Renal cortex interstitium (tissue), 3 donors: ENCODE data around the gene SCN10A. TPM values are rescaled to one million over a fixed set of nuclear protein-coding genes. Genes with fewer than 3 reads are reported as not detected.

ENCODE experiments used
- polyA plus RNA-seq, 3 donors: library from polyadenylated mRNA; unstranded; fragments of 120-200 nt; gene quantifications; one replicate each; pipeline ENCODE4 v1.2.1, GENCODE V29; 2013; ENCODE audit not compliant: insufficient read length in 3 of 3

Gene SCN10A
- polyA plus RNA-seq, 3 donors, result not detected

Other genes with a start within 250 kb of the SCN10A start
- 1 to 10 TPM in 2 of 3 donors, under 1 TPM in 1; 0.82 to 1.2 (median 1.1) TPM for gene SCN5A, start 166.5 kb downstream of the SCN10A start, polyA plus RNA-seq
- gene SCN11A, start 235.7 kb upstream of the SCN10A start, polyA plus RNA-seq, result 1 to 10 TPM in 2 of 3 donors, under 1 TPM in 1; 0.66 to 1.4 (median 1.0) TPM
- 100 to 1,000 TPM in 1 of 3 donors, 10 to 100 TPM in 2; 82.4 to 104 (median 90.7) TPM for gene WDR48, start 235.8 kb upstream of the SCN10A start, polyA plus RNA-seq